ENCODE measurements around the gene XPNPEP2. TPM values are rescaled to one million over a fixed set of nuclear protein-coding genes. Genes with fewer than 3 reads are reported as not detected.

Gene XPNPEP2
- total and polyA plus RNA-seq, 4 donors = 0.19 to 23.0 (median 4.9) TPM

DNA sequence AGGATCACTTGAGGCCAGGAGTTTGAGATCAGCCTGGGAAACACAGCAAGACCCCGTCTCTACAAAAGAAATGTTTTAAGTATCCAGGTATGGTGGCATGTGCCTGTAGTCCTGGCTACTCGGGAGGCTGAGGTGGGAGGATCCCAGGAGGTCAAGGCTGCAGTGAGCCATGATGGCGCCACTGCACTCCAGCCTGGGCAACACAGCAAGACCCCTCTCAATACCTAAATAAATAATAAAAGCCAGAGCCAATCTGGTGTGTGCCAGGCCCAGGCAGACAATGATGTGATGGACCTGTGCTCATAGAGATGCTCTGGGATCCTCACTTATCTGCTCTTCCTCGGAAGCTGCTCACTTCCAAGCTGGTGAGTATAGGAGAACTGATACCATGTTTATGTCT is 22.8 kb downstream of the XPNPEP2 start:
- DNase-seq (ENCODE audit: low spot score) = no peak
- TF ChIP-seq NR2F2 (IDR thresholded peaks at IDR 0.05) = no peak
- TF ChIP-seq, protein P1, sequence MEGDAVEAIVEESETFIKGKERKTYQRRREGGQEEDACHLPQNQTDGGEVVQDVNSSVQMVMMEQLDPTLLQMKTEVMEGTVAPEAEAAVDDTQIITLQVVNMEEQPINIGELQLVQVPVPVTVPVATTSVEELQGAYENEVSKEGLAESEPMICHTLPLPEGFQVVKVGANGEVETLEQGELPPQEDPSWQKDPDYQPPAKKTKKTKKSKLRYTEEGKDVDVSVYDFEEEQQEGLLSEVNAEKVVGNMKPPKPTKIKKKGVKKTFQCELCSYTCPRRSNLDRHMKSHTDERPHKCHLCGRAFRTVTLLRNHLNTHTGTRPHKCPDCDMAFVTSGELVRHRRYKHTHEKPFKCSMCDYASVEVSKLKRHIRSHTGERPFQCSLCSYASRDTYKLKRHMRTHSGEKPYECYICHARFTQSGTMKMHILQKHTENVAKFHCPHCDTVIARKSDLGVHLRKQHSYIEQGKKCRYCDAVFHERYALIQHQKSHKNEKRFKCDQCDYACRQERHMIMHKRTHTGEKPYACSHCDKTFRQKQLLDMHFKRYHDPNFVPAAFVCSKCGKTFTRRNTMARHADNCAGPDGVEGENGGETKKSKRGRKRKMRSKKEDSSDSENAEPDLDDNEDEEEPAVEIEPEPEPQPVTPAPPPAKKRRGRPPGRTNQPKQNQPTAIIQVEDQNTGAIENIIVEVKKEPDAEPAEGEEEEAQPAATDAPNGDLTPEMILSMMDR (IDR thresholded peaks at IDR 0.05; ENCODE audit: low read depth, low read length, missing input control) = no peak
- TF ChIP-seq GABPA (IDR thresholded peaks at IDR 0.05 in 1 of 2, conservative IDR thresholded peaks at IDR 0.05 in 1 of 2) = no peak
- TF ChIP-seq JUND (IDR thresholded peaks at IDR 0.05) = no peak
- Histone ChIP-seq H3K36me3 (ENCODE audit: control insufficient read depth in 4 of 4, insufficient read depth in 3 of 4, low read depth in 1 of 4, low read length in 3 of 4) (no peaks in the 10 kb centered on the region), H3K27ac (ENCODE audit: low read depth in 1 of 2, low read length in 2 of 2) (no peak overlapping the region), H3K9ac (ENCODE audit: low read depth in 1 of 2, low read length in 2 of 2) (no peak overlapping the region), H3K4me1 (ENCODE audit: control insufficient read depth in 4 of 4, insufficient read depth in 4 of 4, low read length in 3 of 4) (peaks cover 0 to 3% (median 0%) of the 10 kb centered on the region in 4 donors), H3K9me3 (ENCODE audit: control insufficient read depth in 4 of 4, low read length in 3 of 4) (no peaks in the 10 kb centered on the region), H3K4me3 (ENCODE audit: low read depth in 1 of 3, low read length in 3 of 3) (no peak overlapping the region), H3K27me3 (ENCODE audit: control insufficient read depth in 4 of 4, insufficient read depth in 4 of 4, low read length in 3 of 4) (no peaks in the 10 kb centered on the region)
- 98% methylated on average over 4 of the region's 4 CpGs for WGBS

DNA sequence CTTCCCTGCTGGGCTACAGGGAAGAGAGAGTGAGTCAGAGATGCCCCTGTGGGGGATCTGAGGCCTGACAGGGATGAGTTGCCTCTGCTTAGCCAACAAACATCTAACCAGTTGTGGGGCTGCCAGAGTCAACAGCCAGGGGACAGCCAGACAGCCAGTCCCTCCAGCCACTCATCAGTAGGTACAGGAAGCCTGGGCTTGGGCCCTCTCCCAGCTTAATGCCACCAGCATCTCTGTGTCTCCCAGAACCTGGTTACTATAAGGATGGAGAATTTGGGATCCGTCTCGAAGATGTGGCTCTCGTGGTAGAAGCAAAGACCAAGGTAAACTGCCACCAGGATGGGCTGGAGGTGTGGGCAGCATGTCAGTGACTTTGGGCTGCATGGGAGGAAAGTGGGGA is 23.7 kb downstream of the XPNPEP2 start:
- WGBS = 98% methylated on average over 3 of the region's 3 CpGs
- Histone ChIP-seq H3K9ac (ENCODE audit: low read depth in 1 of 2, low read length in 2 of 2) (no peak overlapping the region), H3K4me3 (ENCODE audit: low read depth in 1 of 3, low read length in 3 of 3) (no peak overlapping the region), H3K36me3 (ENCODE audit: control insufficient read depth in 4 of 4, insufficient read depth in 3 of 4, low read depth in 1 of 4, low read length in 3 of 4) (no peaks in the 10 kb centered on the region), H3K4me1 (ENCODE audit: control insufficient read depth in 4 of 4, insufficient read depth in 4 of 4, low read length in 3 of 4) (peaks cover 0 to 3% (median 0%) of the 10 kb centered on the region in 4 donors), H3K9me3 (ENCODE audit: control insufficient read depth in 4 of 4, low read length in 3 of 4) (no peaks in the 10 kb centered on the region), H3K27ac (ENCODE audit: low read depth in 1 of 2, low read length in 2 of 2) (no peak overlapping the region), H3K27me3 (ENCODE audit: control insufficient read depth in 4 of 4, insufficient read depth in 4 of 4, low read length in 3 of 4) (no peaks in the 10 kb centered on the region)
- DNase-seq (ENCODE audit: low spot score) = no peak
- TF ChIP-seq, protein P2, sequence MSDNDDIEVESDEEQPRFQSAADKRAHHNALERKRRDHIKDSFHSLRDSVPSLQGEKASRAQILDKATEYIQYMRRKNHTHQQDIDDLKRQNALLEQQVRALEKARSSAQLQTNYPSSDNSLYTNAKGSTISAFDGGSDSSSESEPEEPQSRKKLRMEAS (IDR thresholded peaks at IDR 0.05) = no peak
- TF ChIP-seq TAF1 (conservative IDR thresholded peaks at IDR 0.05) (no peak), JUND (IDR thresholded peaks at IDR 0.05) (no peak), RAD21 (IDR thresholded peaks at IDR 0.05) (no peak), HNF4A (conservative IDR thresholded peaks at IDR 0.05) (no peak), GABPA (IDR thresholded peaks at IDR 0.05 in 1 of 2, conservative IDR thresholded peaks at IDR 0.05 in 1 of 2) (no peak), HNF4G (IDR thresholded peaks at IDR 0.05) (no peak), SP1 (IDR thresholded peaks at IDR 0.05) (no peak), RXRA (IDR thresholded peaks at IDR 0.05) (no peak), FOXA1 (IDR thresholded peaks at IDR 0.05) (no peak), NR2F2 (IDR thresholded peaks at IDR 0.05) (no peak), EGR1 (IDR thresholded peaks at IDR 0.05; ENCODE audit: low read depth in 2 of 2) (no peak), YY1 (IDR thresholded peaks at IDR 0.05) (no peak), FOXA2 (IDR thresholded peaks at IDR 0.05) (no peak)
- TF ChIP-seq, protein P3, sequence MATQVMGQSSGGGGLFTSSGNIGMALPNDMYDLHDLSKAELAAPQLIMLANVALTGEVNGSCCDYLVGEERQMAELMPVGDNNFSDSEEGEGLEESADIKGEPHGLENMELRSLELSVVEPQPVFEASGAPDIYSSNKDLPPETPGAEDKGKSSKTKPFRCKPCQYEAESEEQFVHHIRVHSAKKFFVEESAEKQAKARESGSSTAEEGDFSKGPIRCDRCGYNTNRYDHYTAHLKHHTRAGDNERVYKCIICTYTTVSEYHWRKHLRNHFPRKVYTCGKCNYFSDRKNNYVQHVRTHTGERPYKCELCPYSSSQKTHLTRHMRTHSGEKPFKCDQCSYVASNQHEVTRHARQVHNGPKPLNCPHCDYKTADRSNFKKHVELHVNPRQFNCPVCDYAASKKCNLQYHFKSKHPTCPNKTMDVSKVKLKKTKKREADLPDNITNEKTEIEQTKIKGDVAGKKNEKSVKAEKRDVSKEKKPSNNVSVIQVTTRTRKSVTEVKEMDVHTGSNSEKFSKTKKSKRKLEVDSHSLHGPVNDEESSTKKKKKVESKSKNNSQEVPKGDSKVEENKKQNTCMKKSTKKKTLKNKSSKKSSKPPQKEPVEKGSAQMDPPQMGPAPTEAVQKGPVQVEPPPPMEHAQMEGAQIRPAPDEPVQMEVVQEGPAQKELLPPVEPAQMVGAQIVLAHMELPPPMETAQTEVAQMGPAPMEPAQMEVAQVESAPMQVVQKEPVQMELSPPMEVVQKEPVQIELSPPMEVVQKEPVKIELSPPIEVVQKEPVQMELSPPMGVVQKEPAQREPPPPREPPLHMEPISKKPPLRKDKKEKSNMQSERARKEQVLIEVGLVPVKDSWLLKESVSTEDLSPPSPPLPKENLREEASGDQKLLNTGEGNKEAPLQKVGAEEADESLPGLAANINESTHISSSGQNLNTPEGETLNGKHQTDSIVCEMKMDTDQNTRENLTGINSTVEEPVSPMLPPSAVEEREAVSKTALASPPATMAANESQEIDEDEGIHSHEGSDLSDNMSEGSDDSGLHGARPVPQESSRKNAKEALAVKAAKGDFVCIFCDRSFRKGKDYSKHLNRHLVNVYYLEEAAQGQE (IDR thresholded peaks at IDR 0.05) = no peak
- TF ChIP-seq, protein P4, sequence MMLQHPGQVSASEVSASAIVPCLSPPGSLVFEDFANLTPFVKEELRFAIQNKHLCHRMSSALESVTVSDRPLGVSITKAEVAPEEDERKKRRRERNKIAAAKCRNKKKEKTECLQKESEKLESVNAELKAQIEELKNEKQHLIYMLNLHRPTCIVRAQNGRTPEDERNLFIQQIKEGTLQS (IDR thresholded peaks at IDR 0.05) = no peak
- TF ChIP-seq, protein P5, sequence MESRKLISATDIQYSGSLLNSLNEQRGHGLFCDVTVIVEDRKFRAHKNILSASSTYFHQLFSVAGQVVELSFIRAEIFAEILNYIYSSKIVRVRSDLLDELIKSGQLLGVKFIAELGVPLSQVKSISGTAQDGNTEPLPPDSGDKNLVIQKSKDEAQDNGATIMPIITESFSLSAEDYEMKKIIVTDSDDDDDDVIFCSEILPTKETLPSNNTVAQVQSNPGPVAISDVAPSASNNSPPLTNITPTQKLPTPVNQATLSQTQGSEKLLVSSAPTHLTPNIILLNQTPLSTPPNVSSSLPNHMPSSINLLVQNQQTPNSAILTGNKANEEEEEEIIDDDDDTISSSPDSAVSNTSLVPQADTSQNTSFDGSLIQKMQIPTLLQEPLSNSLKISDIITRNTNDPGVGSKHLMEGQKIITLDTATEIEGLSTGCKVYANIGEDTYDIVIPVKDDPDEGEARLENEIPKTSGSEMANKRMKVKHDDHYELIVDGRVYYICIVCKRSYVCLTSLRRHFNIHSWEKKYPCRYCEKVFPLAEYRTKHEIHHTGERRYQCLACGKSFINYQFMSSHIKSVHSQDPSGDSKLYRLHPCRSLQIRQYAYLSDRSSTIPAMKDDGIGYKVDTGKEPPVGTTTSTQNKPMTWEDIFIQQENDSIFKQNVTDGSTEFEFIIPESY (IDR thresholded peaks at IDR 0.05) = no peak
- TF ChIP-seq, protein P1 (IDR thresholded peaks at IDR 0.05; ENCODE audit: low read depth, low read length, missing input control) = no peak

All from liver (tissue), 9 donors.